ENCODE measurements around the gene TIE1. TPM values are rescaled to one million over a fixed set of nuclear protein-coding genes. Genes with fewer than 3 reads are reported as not detected.

TIE1 gene
- total RNA-seq, 1 experiment from 2014 or later, result 1.2 TPM

- H3K27ac Mint-ChIP-seq, result no peak overlapping the region
- no peak for TF ChIP-seq CTCF (conservative IDR thresholded peaks at IDR 0.05)
These were observed 2.7 kb upstream of the TIE1 start for GRCh38 chr1:43298055-43298454.

More at GRCh38 chr1:43298055-43298454, 2.7 kb upstream of the TIE1 start:
- no peak overlapping the region for H3K27ac ChIP-seq (ENCODE audit: insufficient read length, low read depth, low read length)
- H3K9ac ChIP-seq (ENCODE audit: extremely low read depth, insufficient read length, low read length), result no peak overlapping the region
- H2BK12ac ChIP-seq (ENCODE audit: insufficient read length, low read depth, low read length), result no peak overlapping the region
- no peak for DNase-seq
- no peak overlapping the region for H3T11ph ChIP-seq (ENCODE audit: low read length)
- H4K8ac ChIP-seq (replicated peaks; ENCODE audit: insufficient read length, low read depth, low read length), result no peak overlapping the region
- no peak overlapping the region for H2BK15ac ChIP-seq (ENCODE audit: low read depth, low read length)
- Mint-ChIP-seq H3K4me3 (no peak overlapping the region), H3K27me3 (ENCODE audit: low read depth) (no peaks in the 10 kb centered on the region; the same call in 1 of the 2 replicates), H3K4me1 (peaks cover 45 to 61% of the 10 kb centered on the region in 2 experiments), H3K36me3 (ENCODE audit: insufficient read depth in 1 of 3, low read depth in 3 of 3) (no peaks in the 10 kb centered on the region), H3K9me3 (no peaks in the 10 kb centered on the region)
- H4K91ac ChIP-seq (ENCODE audit: insufficient read length, low read depth, low read length), result no peak overlapping the region
- no peak overlapping the region for H2AK5ac ChIP-seq (ENCODE audit: insufficient read length, low read length)
- H3K56ac ChIP-seq (ENCODE audit: insufficient read length, low read depth, low read length), result no peak overlapping the region
- WGBS (ENCODE audit: extremely low coverage, insufficient read length, low lambda C conversion rate), result no CpG with 5 or more reads among the region's 1 CpG
- no peak overlapping the region for H3K14ac ChIP-seq (ENCODE audit: insufficient read depth, low read length)
- no peak overlapping the region for H3K18ac ChIP-seq (ENCODE audit: insufficient read length, low read depth, low read length)
- H2BK120ac ChIP-seq (ENCODE audit: low read depth, low read length, poor library complexity, severe bottlenecking), result no peak overlapping the region
- H4K5ac ChIP-seq (ENCODE audit: insufficient read length, low read depth, low read length), result no peak overlapping the region
- no peak overlapping the region for H2AFZ ChIP-seq (ENCODE audit: low read length)
- no peak overlapping the region for H2BK20ac ChIP-seq (ENCODE audit: low read depth, low read length, poor library complexity, severe bottlenecking)
- no peak overlapping the region for H2BK5ac ChIP-seq (ENCODE audit: insufficient read length, low read length)
- no peaks in the 10 kb centered on the region for H4K20me1 ChIP-seq (ENCODE audit: control insufficient read depth, insufficient read depth, insufficient read length)
- H3K79me1 ChIP-seq (ENCODE audit: insufficient read depth, low read depth, low read length, poor library complexity, severe bottlenecking), result no peaks in the 10 kb centered on the region
- no peaks in the 10 kb centered on the region for H3K27me3 ChIP-seq (ENCODE audit: insufficient read depth, low read length)
- H3K23ac ChIP-seq (ENCODE audit: insufficient read length, low read depth, low read length), result no peak overlapping the region
- H3K4me2 ChIP-seq (ENCODE audit: insufficient read depth, insufficient read length, low read length), result no peak overlapping the region
- H3K4me1 ChIP-seq (ENCODE audit: insufficient read depth, low read length), result peaks cover 9% of the 10 kb centered on the region
- H3K4ac ChIP-seq (ENCODE audit: low read depth, low read length), result no peak overlapping the region
- H3K9me3 ChIP-seq (ENCODE audit: control insufficient read depth, low read depth, low read length), result no peaks in the 10 kb centered on the region
- no peaks in the 10 kb centered on the region for H3K79me2 ChIP-seq (ENCODE audit: insufficient read depth, low read length)
- no peaks in the 10 kb centered on the region for H3K23me2 ChIP-seq (ENCODE audit: insufficient read length, low read depth, low read length, poor library complexity, severe bottlenecking)
